Measurements from ENCODE around the gene TSEN34.

The TSEN34 gene

DNA sequence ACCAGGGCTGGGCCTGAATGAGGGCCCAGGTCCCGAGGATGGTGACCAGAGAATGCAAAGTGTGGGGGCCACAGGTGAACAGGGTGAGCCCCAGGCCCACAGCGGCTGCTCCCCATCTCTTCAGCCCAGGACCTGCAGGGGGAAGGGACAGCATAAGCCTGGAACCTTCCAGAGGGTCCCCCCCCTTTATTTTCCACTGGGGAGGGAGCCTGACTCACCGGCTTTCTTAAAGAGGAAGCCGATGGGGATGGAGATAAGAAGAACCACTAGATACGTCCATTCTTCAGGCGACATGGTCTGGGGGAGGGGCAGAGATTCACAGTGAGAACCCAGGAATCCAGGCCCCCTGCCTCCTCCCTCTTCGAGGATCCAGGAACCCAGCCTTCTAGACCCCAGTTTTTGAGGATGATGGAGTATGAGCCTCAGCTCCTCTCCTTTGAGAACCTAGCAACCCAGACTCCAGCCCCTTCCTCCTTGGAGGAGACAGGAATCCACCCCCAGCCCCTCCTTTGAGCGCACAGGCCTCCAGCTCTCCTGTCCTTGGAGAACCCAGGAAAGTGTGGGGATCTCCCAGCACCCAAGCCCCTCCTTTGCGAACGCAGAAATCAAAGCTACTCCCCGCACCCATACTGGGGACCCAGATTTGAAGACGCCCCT is 2.8 kb upstream of the TSEN34 start:
- Histone ChIP-seq H3K4me3 (ENCODE audit: low read depth, low read length) (peak overlapping the region; percentile 49), H3K27ac (peak overlapping the region; percentile 91), H3K27me3 (ENCODE audit: insufficient read depth, low read depth, severe bottlenecking) (no peaks in the 10 kb centered on the region), H3K36me3 (peaks cover 16% of the 10 kb centered on the region), H3K9me3 (ENCODE audit: severe bottlenecking) (no peaks in the 10 kb centered on the region)
- DNase-seq, result no peak
- TF ChIP-seq, protein P1, sequence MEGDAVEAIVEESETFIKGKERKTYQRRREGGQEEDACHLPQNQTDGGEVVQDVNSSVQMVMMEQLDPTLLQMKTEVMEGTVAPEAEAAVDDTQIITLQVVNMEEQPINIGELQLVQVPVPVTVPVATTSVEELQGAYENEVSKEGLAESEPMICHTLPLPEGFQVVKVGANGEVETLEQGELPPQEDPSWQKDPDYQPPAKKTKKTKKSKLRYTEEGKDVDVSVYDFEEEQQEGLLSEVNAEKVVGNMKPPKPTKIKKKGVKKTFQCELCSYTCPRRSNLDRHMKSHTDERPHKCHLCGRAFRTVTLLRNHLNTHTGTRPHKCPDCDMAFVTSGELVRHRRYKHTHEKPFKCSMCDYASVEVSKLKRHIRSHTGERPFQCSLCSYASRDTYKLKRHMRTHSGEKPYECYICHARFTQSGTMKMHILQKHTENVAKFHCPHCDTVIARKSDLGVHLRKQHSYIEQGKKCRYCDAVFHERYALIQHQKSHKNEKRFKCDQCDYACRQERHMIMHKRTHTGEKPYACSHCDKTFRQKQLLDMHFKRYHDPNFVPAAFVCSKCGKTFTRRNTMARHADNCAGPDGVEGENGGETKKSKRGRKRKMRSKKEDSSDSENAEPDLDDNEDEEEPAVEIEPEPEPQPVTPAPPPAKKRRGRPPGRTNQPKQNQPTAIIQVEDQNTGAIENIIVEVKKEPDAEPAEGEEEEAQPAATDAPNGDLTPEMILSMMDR (IDR thresholded peaks at IDR 0.05; ENCODE audit: low read depth, low read length), result no peak

DNA sequence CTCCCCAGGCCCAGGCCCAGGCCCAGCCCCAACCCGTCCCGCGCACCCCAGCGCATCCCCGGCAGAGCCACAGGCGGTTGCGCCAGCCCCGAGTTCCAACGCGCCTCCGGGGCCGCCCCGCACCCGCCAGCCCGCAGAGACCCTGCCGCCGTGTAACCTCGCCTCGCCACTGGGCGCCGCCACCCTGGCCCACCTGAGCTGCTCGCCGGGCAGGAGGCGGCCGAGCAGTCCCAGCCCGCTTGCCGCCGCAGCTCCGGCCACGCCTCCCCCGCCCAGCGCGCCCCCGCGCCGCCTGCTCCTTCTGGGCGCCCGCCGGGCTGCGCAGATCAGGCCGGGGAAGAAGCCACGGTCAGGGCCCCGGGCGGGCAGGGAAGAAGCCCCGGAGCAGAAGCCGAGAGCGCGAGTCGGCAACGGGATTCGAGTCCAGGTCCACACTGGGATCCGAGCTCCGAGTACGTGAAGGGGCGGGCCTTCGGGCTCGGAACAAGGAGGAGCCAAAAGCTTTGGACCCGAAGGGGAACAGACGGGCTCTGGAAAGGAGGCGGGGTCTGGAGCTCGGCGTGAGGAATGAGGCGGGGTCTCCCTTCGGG is 1.9 kb upstream of the TSEN34 start, which contains the start of gene MBOAT7:
Gene MBOAT7, minus strand, starts transcription at position 436 of the 590 bp plus-strand sequence. CDS start 1,072 bp downstream, outside the sequence.
- no peaks in the 10 kb centered on the region for H3K27me3 ChIP-seq (ENCODE audit: insufficient read depth, low read depth, severe bottlenecking)
- peak within 1 kb of the TSS; percentile 99 for H3K27ac ChIP-seq
- H3K4me3 ChIP-seq (ENCODE audit: low read depth, low read length), result peak within 1 kb of the TSS; percentile 81
- no peaks in the 10 kb centered on the region for H3K9me3 ChIP-seq (ENCODE audit: severe bottlenecking)
- peaks cover 25% of the 10 kb centered on the region for H3K36me3 ChIP-seq
- DNase-seq, result no peak
- TF ChIP-seq, protein P1 (IDR thresholded peaks at IDR 0.05; ENCODE audit: low read depth, low read length), result 0 out of 2 replicates have a peak, but pooled peaks have one; percentile 45

DNA sequence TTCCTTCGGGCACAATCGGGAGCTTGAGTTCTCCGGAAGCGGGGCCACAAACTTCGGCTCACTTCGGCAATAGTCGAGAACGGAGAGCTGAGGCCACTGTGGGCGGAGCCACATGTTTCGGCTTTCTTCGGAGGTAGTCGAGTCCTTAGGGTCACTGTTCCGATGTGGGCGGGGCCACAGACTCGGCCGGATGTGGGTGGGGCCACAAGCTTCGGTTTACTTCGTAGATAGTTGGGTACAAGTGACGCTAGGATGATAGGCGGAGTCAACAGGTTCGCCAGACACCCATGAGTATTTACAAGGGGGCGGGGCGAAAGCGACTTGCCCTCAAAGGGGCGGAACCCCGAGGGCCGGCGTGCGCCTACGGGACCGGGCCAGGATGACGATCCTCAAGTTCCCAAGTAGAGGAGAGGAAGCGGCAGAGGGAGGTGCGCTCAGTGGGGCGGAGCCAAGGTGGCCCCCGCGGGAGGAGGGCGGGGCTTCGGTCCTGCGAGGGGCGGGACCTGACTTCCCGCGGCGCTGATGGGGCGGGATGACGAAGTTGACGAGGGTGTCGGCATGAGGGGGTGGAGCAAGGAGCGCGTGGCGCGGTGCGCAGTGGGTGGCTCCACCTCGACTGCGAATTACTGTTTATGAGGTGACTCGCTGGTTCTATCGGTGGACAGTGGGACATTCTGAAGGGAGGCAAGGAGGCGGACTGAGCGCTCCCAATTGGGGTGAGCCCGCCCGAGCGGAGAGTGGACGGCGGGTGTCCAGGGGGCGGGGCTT is 1.2 kb upstream of the TSEN34 start:
- TF ChIP-seq, protein P1 (IDR thresholded peaks at IDR 0.05; ENCODE audit: low read depth, low read length), result no peak
- no peaks in the 10 kb centered on the region for H3K27me3 ChIP-seq (ENCODE audit: insufficient read depth, low read depth, severe bottlenecking)

DNA sequence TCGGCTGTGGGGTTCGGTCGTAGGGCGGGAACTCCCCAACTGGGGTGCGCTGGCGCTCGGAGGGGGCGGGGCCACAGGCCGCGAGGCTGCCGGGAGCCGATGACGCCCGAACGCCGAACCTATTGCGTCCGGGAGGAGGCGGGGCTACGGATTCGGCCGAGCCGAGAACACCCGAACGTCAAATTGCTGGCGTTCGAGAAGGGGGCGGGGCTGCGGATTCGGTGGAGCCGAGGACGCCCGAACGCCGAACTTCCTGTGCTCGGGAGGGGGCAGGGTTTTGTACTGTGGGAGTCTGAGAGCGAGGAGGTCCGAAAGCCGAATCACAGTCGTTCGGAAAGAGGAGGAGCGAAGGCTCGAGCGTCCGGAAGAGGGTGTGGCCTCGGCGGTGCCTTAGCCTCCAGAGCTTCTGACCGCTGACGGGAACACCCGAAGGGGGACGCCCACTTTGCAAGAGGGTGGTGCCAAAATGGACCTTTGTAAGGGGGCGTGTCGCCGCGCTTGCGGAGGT is 551 bp upstream of the TSEN34 start:
- Histone ChIP-seq H3K27me3 (ENCODE audit: insufficient read depth, low read depth, severe bottlenecking) (no peaks in the 10 kb centered on the region), H3K27ac (peak overlapping the region; percentile 99), H3K36me3 (peaks cover 28% of the 10 kb centered on the region)

More for the DNA sequence above, 1.2 kb upstream of the TSEN34 start:
- Histone ChIP-seq H3K27ac (peak overlapping the region; percentile 99), H3K4me3 (ENCODE audit: low read depth, low read length) (peak overlapping the region; percentile 81), H3K36me3 (peaks cover 28% of the 10 kb centered on the region), H3K9me3 (ENCODE audit: severe bottlenecking) (no peaks in the 10 kb centered on the region)
- peak; percentile 100 for DNase-seq

DNA sequence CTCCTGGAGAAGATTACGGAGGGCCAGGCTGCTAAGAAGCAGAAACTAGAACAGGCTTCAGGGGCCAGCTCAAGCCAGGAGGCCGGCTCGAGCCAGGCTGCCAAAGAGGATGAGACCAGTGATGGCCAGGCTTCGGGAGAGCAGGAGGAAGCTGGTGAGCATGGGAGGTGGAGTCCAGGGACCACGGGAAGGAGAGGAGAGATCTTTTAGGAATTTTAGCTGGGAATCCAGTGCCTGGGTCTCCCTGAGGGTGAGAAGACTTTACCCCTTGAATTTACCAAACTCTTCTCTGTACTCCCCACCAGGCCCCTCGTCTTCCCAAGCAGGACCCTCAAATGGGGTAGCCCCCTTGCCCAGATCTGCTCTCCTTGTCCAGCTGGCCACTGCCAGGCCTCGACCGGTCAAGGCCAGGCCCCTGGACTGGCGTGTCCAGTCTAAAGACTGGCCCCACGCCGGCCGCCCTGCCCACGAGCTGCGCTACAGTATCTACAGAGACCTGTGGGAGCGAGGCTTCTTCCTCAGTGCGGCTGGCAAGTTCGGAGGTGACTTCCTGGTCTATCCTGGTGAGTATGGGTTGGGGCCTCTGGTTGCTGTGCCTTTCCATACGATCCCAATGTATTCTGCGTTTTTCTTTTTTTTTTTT is 824 bp downstream of the TSEN34 start:
- H3K27ac ChIP-seq, result peak overlapping the region; percentile 99
- no peak for DNase-seq
- H3K9me3 ChIP-seq (ENCODE audit: severe bottlenecking), result no peaks in the 10 kb centered on the region
- peak overlapping the region; percentile 81 for H3K4me3 ChIP-seq (ENCODE audit: low read depth, low read length)
- peaks cover 33% of the 10 kb centered on the region for H3K36me3 ChIP-seq
- TF ChIP-seq, protein P1 (IDR thresholded peaks at IDR 0.05; ENCODE audit: low read depth, low read length), result no peak
- H3K27me3 ChIP-seq (ENCODE audit: insufficient read depth, low read depth, severe bottlenecking), result no peaks in the 10 kb centered on the region

More for the DNA sequence above, 551 bp upstream of the TSEN34 start:
- TF ChIP-seq, protein P1 (IDR thresholded peaks at IDR 0.05; ENCODE audit: low read depth, low read length), result no peak
- peak; percentile 98 for DNase-seq
- Histone ChIP-seq H3K9me3 (ENCODE audit: severe bottlenecking) (no peaks in the 10 kb centered on the region), H3K4me3 (ENCODE audit: low read depth, low read length) (peak overlapping the region; percentile 81)

All from WERI-Rb-1 (cell line).